Endothelial cell (in vitro differentiated cells): ENCODE results near the gene EPHA6. TPM values are rescaled to one million over a fixed set of nuclear protein-coding genes. Genes with fewer than 3 reads are reported as not detected.

Experiments used
- DNase-seq: peaks from one replicate; pipeline ENCODE4 v3.0.0; 2021; ENCODE audit warnings: low spot score
- H3K27ac Mint-ChIP-seq: one replicate; pipeline ENCODE4 v1.8.0; 2021; ENCODE audit warnings: mixed read lengths, inconsistent platforms; ENCODE audit not compliant: unreplicated experiment
- H3K27me3 Mint-ChIP-seq: one replicate; pipeline ENCODE4 v1.8.0; 2021; ENCODE audit warnings: mild to moderate bottlenecking, moderate library complexity, mixed read lengths, inconsistent platforms; ENCODE audit not compliant: unreplicated experiment
- H3K36me3 Mint-ChIP-seq: one replicate; pipeline ENCODE4 v1.8.0; 2021; ENCODE audit warnings: mild to moderate bottlenecking, low read depth, mixed read lengths, inconsistent platforms; ENCODE audit not compliant: unreplicated experiment
- H3K4me1 Mint-ChIP-seq: one replicate; pipeline ENCODE4 v1.8.0; 2021; ENCODE audit warnings: mild to moderate bottlenecking, mixed read lengths, inconsistent platforms; ENCODE audit not compliant: unreplicated experiment
- H3K4me3 Mint-ChIP-seq: one replicate; pipeline ENCODE4 v1.8.0; 2021; ENCODE audit warnings: mild to moderate bottlenecking, mixed read lengths, inconsistent platforms; ENCODE audit not compliant: unreplicated experiment
- H3K9me3 Mint-ChIP-seq: one replicate; pipeline ENCODE4 v1.8.0; 2021; ENCODE audit warnings: mixed read lengths, inconsistent platforms; ENCODE audit not compliant: unreplicated experiment
- CTCF ChIP-seq: fragments of 200-600 bp; sonication (generic); IDR thresholded peaks from one replicate; pipeline ENCODE4 v1.5.0; 2021; ENCODE audit warnings: antibody characterized with exemption; ENCODE audit not compliant: unreplicated experiment
- total RNA-seq: library from RNA; stranded (reverse); fragmentation: NEBNext Ultra II Directional; extraction: Animal tissue kit (Norgen Biotek cat#: 25700); gene quantifications from one replicate; pipeline ENCODE4 v1.2.1, GENCODE V29; 2021; ENCODE audit not compliant: unreplicated experiment

Gene EPHA6
- total RNA-seq, 1 donor from 2014 or later = 21.8 TPM

- DNase-seq = no peak
- Mint-ChIP-seq H3K4me1 (peaks cover 8% of the 10 kb centered on the region), H3K27me3 (no peaks in the 10 kb centered on the region), H3K4me3 (no peak overlapping the region), H3K36me3 (peaks cover 6% of the 10 kb centered on the region), H3K27ac (no peak overlapping the region), H3K9me3 (peaks cover 6% of the 10 kb centered on the region)
- no peak for TF ChIP-seq CTCF
These were observed 574.4 kb downstream of the EPHA6 start for GRCh38 chr3:97388774-97389173.

- H3K9me3 Mint-ChIP-seq = peaks cover 6% of the 10 kb centered on the region
- no peak for TF ChIP-seq CTCF
- H3K4me1 Mint-ChIP-seq = peaks cover 8% of the 10 kb centered on the region
- H3K36me3 Mint-ChIP-seq = peaks cover 6% of the 10 kb centered on the region
- H3K27ac Mint-ChIP-seq = no peak overlapping the region
- no peaks in the 10 kb centered on the region for H3K27me3 Mint-ChIP-seq
- no peak overlapping the region for H3K4me3 Mint-ChIP-seq
- DNase-seq = no peak
These were observed 575.5 kb downstream of the EPHA6 start for GRCh38 chr3:97389936-97390335.

- no peaks in the 10 kb centered on the region for H3K27me3 Mint-ChIP-seq
These were observed 576.8 kb downstream of the EPHA6 start for GRCh38 chr3:97391167-97391566.

GRCh38 chr3:97409612-97410011 is 595.2 kb downstream of the EPHA6 start:
- Mint-ChIP-seq H3K4me3 (no peak overlapping the region), H3K9me3 (no peaks in the 10 kb centered on the region), H3K4me1 (peaks cover 16% of the 10 kb centered on the region), H3K27ac (no peak overlapping the region), H3K36me3 (no peaks in the 10 kb centered on the region), H3K27me3 (no peaks in the 10 kb centered on the region)
- no peak for TF ChIP-seq CTCF
- DNase-seq = no peak

More at GRCh38 chr3:97391167-97391566, 576.8 kb downstream of the EPHA6 start:
- Mint-ChIP-seq H3K4me1 (peaks cover 8% of the 10 kb centered on the region), H3K36me3 (peaks cover 6% of the 10 kb centered on the region), H3K4me3 (no peak overlapping the region), H3K27ac (no peak overlapping the region), H3K9me3 (peaks cover 6% of the 10 kb centered on the region)
- no peak for DNase-seq
- TF ChIP-seq CTCF = no peak

GRCh38 chr3:97421565-97421964 is 607.2 kb downstream of the EPHA6 start:
- no peak overlapping the region for H3K27ac Mint-ChIP-seq
- TF ChIP-seq CTCF = no peak
- peaks cover 15% of the 10 kb centered on the region for H3K9me3 Mint-ChIP-seq
- H3K27me3 Mint-ChIP-seq = peaks cover 4% of the 10 kb centered on the region
- peaks cover 15% of the 10 kb centered on the region for H3K36me3 Mint-ChIP-seq
- no peak overlapping the region for H3K4me3 Mint-ChIP-seq
- no peaks in the 10 kb centered on the region for H3K4me1 Mint-ChIP-seq
- no peak for DNase-seq
